ENCODE measurements around the gene DLG2. TPM values are rescaled to one million over a fixed set of nuclear protein-coding genes. Genes with fewer than 3 reads are reported as not detected.

Gene DLG2
- total RNA-seq, 4 donors from 2014 or later: 37.9 to 71.5 (median 44.9) TPM

- Histone ChIP-seq H3K27ac (no peak overlapping the region), H3K36me3 (no peaks in the 10 kb centered on the region), H3K4me1 (no peaks in the 10 kb centered on the region), H3K27me3 (no peaks in the 10 kb centered on the region), H3K4me3 (no peak overlapping the region), H3K9me3 (no peaks in the 10 kb centered on the region)
- no peak for TF ChIP-seq EP300 (IDR thresholded peaks at IDR 0.05)
- no peak for TF ChIP-seq POLR2A (IDR thresholded peaks at IDR 0.05)
- no peak for TF ChIP-seq POLR2AphosphoS5 (IDR thresholded peaks at IDR 0.05)
- no peak for TF ChIP-seq CTCF (IDR thresholded peaks at IDR 0.05)
- no peak for DNase-seq (ENCODE audit: low spot score in 2 of 2)
- 78% methylated on average over 3 of the region's 3 CpGs for WGBS
Measured at GRCh38 chr11:84142411-84142810, 1484.7 kb downstream of the DLG2 start.

- TF ChIP-seq EP300 (IDR thresholded peaks at IDR 0.05) (no peak), POLR2AphosphoS5 (IDR thresholded peaks at IDR 0.05) (no peak), POLR2A (IDR thresholded peaks at IDR 0.05) (no peak), CTCF (IDR thresholded peaks at IDR 0.05) (no peak)
- 58% methylated on average over 4 of the region's 4 CpGs for WGBS
- no peaks in the 10 kb centered on the region for H3K27me3 ChIP-seq
- no peaks in the 10 kb centered on the region for H3K9me3 ChIP-seq
- no peak for DNase-seq (ENCODE audit: low spot score in 2 of 2)
- H3K4me3 ChIP-seq: no peak overlapping the region
- H3K27ac ChIP-seq: no peak overlapping the region
- no peaks in the 10 kb centered on the region for H3K36me3 ChIP-seq
- no peaks in the 10 kb centered on the region for H3K4me1 ChIP-seq
Measured at GRCh38 chr11:84140386-84141169, 1486.6 kb downstream of the DLG2 start.

GRCh38 chr11:84137960-84138359, 1489.2 kb downstream of the DLG2 start:
- H3K9me3 ChIP-seq: no peaks in the 10 kb centered on the region
- no peaks in the 10 kb centered on the region for H3K36me3 ChIP-seq
- no peak overlapping the region for H3K27ac ChIP-seq
- no peaks in the 10 kb centered on the region for H3K4me1 ChIP-seq
- H3K4me3 ChIP-seq: no peak overlapping the region
- TF ChIP-seq POLR2AphosphoS5 (IDR thresholded peaks at IDR 0.05) (no peak), POLR2A (IDR thresholded peaks at IDR 0.05) (no peak), EP300 (IDR thresholded peaks at IDR 0.05) (no peak), CTCF (IDR thresholded peaks at IDR 0.05) (no peak)
- DNase-seq (ENCODE audit: low spot score in 2 of 2): no peak
- H3K27me3 ChIP-seq: no peaks in the 10 kb centered on the region

- no peaks in the 10 kb centered on the region for H3K36me3 ChIP-seq
- no peaks in the 10 kb centered on the region for H3K27me3 ChIP-seq
- no peaks in the 10 kb centered on the region for H3K4me1 ChIP-seq
- no peaks in the 10 kb centered on the region for H3K9me3 ChIP-seq
- TF ChIP-seq EP300 (IDR thresholded peaks at IDR 0.05) (no peak), CTCF (IDR thresholded peaks at IDR 0.05) (no peak), POLR2AphosphoS5 (IDR thresholded peaks at IDR 0.05) (no peak), POLR2A (IDR thresholded peaks at IDR 0.05) (no peak)
- H3K27ac ChIP-seq: no peak overlapping the region
- no peak overlapping the region for H3K4me3 ChIP-seq
- no peak for DNase-seq (ENCODE audit: low spot score in 2 of 2)
Measured at GRCh38 chr11:84137505-84137904, 1489.6 kb downstream of the DLG2 start.

GRCh38 chr11:84136926-84137325, 1490.2 kb downstream of the DLG2 start:
- no peak for TF ChIP-seq CTCF (IDR thresholded peaks at IDR 0.05)
- TF ChIP-seq POLR2AphosphoS5 (IDR thresholded peaks at IDR 0.05): no peak
- TF ChIP-seq POLR2A (IDR thresholded peaks at IDR 0.05): no peak
- no peak for TF ChIP-seq EP300 (IDR thresholded peaks at IDR 0.05)
- no peaks in the 10 kb centered on the region for H3K27me3 ChIP-seq
- H3K4me3 ChIP-seq: no peak overlapping the region

More at GRCh38 chr11:84136926-84137325, 1490.2 kb downstream of the DLG2 start:
- Histone ChIP-seq H3K36me3 (no peaks in the 10 kb centered on the region), H3K4me1 (no peaks in the 10 kb centered on the region), H3K9me3 (no peaks in the 10 kb centered on the region), H3K27ac (no peak overlapping the region)
- no peak for DNase-seq (ENCODE audit: low spot score in 2 of 2)

Measured in suprapubic skin (tissue), 4 donors.